ENCODE measurements around the gene MAPK12.

MAPK12 gene

GRCh38 chr22:50293441-50294318 is 32.2 kb upstream of the MAPK12 start:
- DNase-seq (ENCODE audit: insufficient read length, low spot score), result peak; percentile 72
- TF ChIP-seq POLR2A (IDR thresholded peaks at IDR 0.05; ENCODE audit: low read depth, low read length), result 0 out of 2 replicates have a peak, but pooled peaks have one; percentile 31
- FAIRE-seq, result no peak

DNA sequence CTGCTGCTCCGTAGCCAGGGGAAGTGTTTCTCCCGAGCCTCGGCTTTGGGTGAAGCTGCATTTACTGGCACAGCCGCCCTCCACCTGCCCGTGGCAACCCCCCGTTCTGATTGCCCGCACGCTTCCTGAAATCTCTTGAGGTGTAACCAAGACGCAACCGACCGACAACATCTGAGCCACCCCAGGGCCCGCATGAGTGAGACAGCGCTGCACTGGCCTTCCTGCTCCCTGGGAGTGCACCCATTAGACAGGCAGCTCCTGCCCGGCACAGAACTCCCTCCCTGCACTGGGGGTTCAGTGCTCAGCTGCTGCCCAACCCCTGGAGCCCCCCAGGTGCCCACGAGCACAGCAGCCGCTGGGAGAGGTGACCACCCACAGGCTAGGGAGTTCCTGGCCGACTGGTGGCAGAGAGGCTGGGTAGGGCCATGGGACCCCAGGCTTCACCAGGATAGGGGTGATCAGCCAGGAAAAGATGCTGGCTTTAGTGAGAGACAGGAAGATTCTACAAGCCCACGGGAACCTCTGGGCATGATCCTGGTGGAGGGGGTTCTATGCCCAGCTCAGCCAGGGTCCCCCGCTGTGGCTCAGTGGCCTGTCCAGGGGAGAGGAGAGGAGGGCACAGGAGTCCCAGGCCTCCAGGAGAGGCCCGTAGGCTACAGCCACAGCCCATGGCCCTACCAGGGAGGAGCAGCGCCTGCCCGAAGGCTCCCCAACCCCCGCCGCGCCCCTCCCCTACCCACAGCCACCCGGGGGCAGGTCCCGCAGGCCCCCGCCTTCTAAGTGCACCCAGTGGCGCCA is 31.4 kb upstream of the MAPK12 start:
- no peak for TF ChIP-seq POLR2A (IDR thresholded peaks at IDR 0.05; ENCODE audit: low read depth, low read length)
- FAIRE-seq, result no peak
- no peak for DNase-seq (ENCODE audit: insufficient read length, low spot score)

DNA sequence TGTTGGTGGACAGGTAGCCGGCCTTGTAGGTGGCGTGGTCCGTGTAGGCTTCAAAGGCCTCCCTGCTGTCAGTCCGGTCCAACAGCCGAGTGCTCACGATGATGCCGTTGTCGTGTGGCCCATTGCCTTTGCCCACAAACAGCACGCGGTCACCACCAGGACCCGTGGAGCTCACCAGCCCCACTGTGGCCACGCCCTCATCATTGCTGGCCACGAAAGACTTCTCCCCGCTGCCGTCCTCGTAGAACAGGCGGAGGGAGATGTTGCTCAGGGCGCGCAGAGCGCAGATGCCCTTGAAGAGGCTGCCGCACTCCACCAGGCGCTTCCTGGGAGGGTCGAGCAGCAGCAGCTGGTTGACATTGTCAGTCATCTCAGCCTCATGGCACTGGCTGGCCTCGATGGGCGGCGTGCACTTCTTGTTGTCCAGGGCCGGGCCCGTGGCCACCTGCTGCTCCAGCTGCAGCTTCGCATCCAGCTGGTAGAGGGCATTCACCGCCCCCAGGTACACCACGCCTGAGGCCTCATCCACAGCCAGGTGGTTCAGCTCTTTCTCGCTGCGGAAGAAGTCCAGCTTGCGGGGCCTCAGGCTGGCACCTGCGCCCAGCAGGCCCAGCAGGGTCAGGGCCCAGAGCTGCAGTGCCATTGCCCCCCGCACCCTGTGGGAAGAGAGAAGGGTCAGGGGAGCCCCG is 28.6 kb upstream of the MAPK12 start:
- TF ChIP-seq POLR2A (IDR thresholded peaks at IDR 0.05; ENCODE audit: low read depth, low read length), result no peak
- FAIRE-seq (no peak), DNase-seq (ENCODE audit: insufficient read length, low spot score) (no peak)

- FAIRE-seq (no peak), DNase-seq (ENCODE audit: insufficient read length, low spot score) (no peak)
- no peak for TF ChIP-seq POLR2A (IDR thresholded peaks at IDR 0.05; ENCODE audit: low read depth, low read length)
Observed at GRCh38 chr22:50289151-50289941, 27.9 kb upstream of the MAPK12 start.

DNA sequence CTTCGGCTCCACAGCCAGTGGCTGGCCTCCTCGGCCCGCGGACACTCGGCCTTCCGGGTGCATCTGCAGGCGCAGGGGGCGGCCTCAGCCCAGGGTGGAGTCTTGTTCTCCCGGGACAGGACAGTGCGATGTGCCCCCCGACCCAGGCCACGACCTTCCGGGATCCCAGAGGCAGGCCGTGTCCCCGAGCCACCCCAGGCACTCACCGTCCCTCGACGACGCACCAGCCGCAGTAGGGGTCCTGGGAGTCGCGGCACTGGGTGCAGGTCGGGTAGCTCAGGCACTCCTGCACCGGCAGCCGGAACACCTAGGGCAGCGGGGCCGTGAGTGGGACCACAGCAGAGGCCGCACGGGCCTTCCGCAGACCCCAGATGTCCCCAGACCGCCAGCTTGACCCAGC is 26.2 kb upstream of the MAPK12 start:
- TF ChIP-seq POLR2A (IDR thresholded peaks at IDR 0.05; ENCODE audit: low read depth, low read length), result no peak
- DNase-seq (ENCODE audit: insufficient read length, low spot score) (no peak), FAIRE-seq (no peak)

GRCh38 chr22:50286701-50287318 is 25.3 kb upstream of the MAPK12 start:
- DNase-seq (ENCODE audit: insufficient read length, low spot score) (no peak), FAIRE-seq (no peak)
- no peak for TF ChIP-seq POLR2A (IDR thresholded peaks at IDR 0.05; ENCODE audit: low read depth, low read length)

- no peak for DNase-seq (ENCODE audit: insufficient read length, low spot score)
- FAIRE-seq, result no peak
- TF ChIP-seq POLR2A (IDR thresholded peaks at IDR 0.05; ENCODE audit: low read depth, low read length), result no peak
Observed at GRCh38 chr22:50286275-50286674, 24.8 kb upstream of the MAPK12 start.

DNA sequence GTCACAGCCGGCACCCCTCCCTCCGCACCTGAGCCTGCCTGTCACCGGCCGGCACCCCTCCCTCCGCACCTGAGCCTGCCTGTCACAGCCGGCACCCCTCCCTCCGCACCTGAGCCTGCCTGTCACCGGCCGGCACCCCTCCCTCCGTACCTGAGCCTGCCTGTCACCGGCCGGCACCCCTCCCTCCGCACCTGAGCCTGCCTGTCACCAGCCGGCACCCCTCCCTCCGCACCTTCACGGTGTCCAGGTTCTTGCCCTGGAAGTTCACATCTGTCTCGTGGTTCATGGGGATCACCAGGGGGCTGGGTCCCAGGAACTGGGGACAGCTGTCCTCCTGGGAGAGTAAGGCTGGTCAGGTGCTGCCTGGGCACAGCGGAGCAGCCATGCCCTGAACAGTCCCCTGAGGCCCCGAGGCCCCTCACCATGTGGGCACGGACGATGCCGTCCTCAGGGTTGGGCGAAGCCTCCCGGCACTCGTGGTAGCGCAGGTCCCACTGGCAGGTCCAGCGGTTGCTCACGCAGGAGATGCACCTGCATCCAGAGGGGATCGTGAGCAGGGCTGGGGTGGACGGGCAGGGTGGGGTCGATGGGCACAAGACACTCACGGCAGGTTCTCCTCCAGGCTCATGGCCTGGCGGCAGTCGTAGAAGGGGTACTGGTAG is 24.2 kb upstream of the MAPK12 start:
- FAIRE-seq (no peak), DNase-seq (ENCODE audit: insufficient read length, low spot score) (no peak)
- no peak for TF ChIP-seq POLR2A (IDR thresholded peaks at IDR 0.05; ENCODE audit: low read depth, low read length)

DNA sequence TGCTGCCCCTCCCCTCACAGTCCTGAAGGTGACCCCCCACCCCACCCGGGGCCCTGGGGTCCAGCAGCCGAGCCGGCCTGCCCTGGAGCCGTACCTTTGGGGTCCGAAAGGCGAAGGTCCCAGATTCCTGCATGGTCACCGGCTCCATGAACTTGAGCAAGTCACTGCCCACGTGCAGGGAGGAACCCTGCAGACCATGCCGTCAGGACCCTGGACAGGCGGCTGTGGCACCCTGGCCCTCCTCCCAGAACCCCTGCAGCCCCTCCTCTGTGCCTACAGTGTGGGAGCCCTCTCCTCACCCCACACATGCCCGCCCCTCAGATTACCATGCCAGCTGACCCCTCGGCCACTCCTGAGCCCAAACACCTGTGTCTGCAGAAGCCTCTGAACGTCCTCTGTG is 23.0 kb upstream of the MAPK12 start:
- no peak for TF ChIP-seq POLR2A (IDR thresholded peaks at IDR 0.05; ENCODE audit: low read depth, low read length)
- FAIRE-seq (no peak), DNase-seq (ENCODE audit: insufficient read length, low spot score) (no peak)

DNA sequence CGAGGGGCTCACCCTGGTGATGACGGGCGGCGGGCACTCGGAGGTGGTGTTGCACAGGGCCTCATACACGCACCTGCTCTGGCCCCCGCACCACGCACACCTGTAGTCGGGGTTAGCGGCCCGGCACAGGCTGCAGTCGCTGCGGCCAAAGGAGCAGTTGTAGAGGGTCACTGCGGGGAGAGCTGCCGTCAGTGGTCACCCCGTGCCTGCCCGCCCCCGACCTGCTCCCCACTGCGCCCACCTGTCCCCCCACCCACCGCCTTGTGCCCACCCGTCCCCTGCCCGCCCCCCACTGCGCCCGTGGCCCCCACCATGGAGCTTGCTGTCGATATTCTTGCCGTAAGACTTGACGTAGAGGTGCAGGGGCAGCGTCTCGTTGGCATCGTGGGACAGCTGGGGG is 22.3 kb upstream of the MAPK12 start:
- DNase-seq (ENCODE audit: insufficient read length, low spot score) (no peak), FAIRE-seq (no peak)
- TF ChIP-seq POLR2A (IDR thresholded peaks at IDR 0.05; ENCODE audit: low read depth, low read length), result no peak

GRCh38 chr22:50282361-50283155 is 21.1 kb upstream of the MAPK12 start:
- TF ChIP-seq POLR2A (IDR thresholded peaks at IDR 0.05; ENCODE audit: low read depth, low read length), result no peak
- FAIRE-seq (peak; percentile 41), DNase-seq (ENCODE audit: insufficient read length, low spot score) (peak; percentile 96)

- DNase-seq (ENCODE audit: insufficient read length, low spot score) (no peak), FAIRE-seq (no peak)
- TF ChIP-seq POLR2A (IDR thresholded peaks at IDR 0.05; ENCODE audit: low read depth, low read length), result no peak
Observed at GRCh38 chr22:50281957-50282356, 20.5 kb upstream of the MAPK12 start.
